Choroid plexus epithelial cell (primary cell): Measurements from ENCODE around the gene MAP1S.
A peak's percentile ranks its signal among the peaks of the same experiment; 100 is the strongest.

Experiments
- DNase-seq: peaks from one replicate; pipeline ENCODE4 v3.0.0-alpha.2; 2010; ENCODE audit warnings: low read depth
- H3K4me3 ChIP-seq: 2 replicates; pipeline ENCODE4 v1.5.1; 2011; ENCODE audit warnings: low read depth, mild to moderate bottlenecking, control low read depth, low read length, moderate library complexity
- CTCF ChIP-seq: conservative IDR thresholded peaks from 2 replicates; pipeline ENCODE4 v1.5.1; 2011; ENCODE audit warnings: low read depth, mild to moderate bottlenecking, control low read depth, inconsistent platforms, low read length, moderate library complexity

MAP1S gene

GRCh38 chr19:17685451-17686022, 33.7 kb upstream of the MAP1S start:
- DNase-seq = no peak
- H3K4me3 ChIP-seq = no peak overlapping the region
- TF ChIP-seq CTCF = no peak

GRCh38 chr19:17686023-17686521, 33.2 kb upstream of the MAP1S start:
- H3K4me3 ChIP-seq = peak overlapping the region; percentile 45
- TF ChIP-seq CTCF = no peak
- peak; percentile 10 for DNase-seq

GRCh38 chr19:17686592-17687024, 32.7 kb upstream of the MAP1S start:
- peak; percentile 51 for DNase-seq
- peak overlapping the region; percentile 45 for H3K4me3 ChIP-seq
- no peak for TF ChIP-seq CTCF

GRCh38 chr19:17687141-17687856, 32.0 kb upstream of the MAP1S start:
- DNase-seq = no peak
- no peak for TF ChIP-seq CTCF
- peak overlapping the region; percentile 52 for H3K4me3 ChIP-seq

GRCh38 chr19:17687857-17688784, 31.2 kb upstream of the MAP1S start, which contains the start of gene UNC13A:
Gene UNC13A, minus strand, starts transcription at chr19:17688354. Its CDS starts 155 bp downstream, at chr19:17688199.
- no peak for TF ChIP-seq CTCF
- peak; percentile 53 for DNase-seq
- peak within 1 kb of the TSS; percentile 52 for H3K4me3 ChIP-seq

- TF ChIP-seq CTCF = no peak
- no peak for DNase-seq
- H3K4me3 ChIP-seq = no peak overlapping the region
Observed at GRCh38 chr19:17688853-17689595, 30.3 kb upstream of the MAP1S start.
